Lower leg skin (tissue), 4 donors: ENCODE data around the gene UNC45B. TPM values are rescaled to one million over a fixed set of nuclear protein-coding genes. Genes with fewer than 3 reads are reported as not detected.
A peak's percentile ranks its signal among the peaks of the same experiment; 100 is the strongest.

Experiments used
- DNase-seq, 2 donors: peaks; one replicate each; pipeline ENCODE4 v3.0.0-alpha.2; 2019; ENCODE audit warnings: low spot score in 2 of 2
- H3K4me3 ChIP-seq: fragments of 200-600 bp; sonication (generic); 2 replicates; pipeline ENCODE4 v1.5.1; 2017; ENCODE audit warnings: mild to moderate bottlenecking, low read depth; ENCODE audit not compliant: poor library complexity, severe bottlenecking
- POLR2A ChIP-seq, 2 donors: fragments of 450-650 bp; IDR thresholded peaks; one replicate each; pipeline ENCODE4 v1.6.1; 2016 to 2017; ENCODE audit warnings: antibody characterized with exemption in 2 of 2, mild to moderate bottlenecking in 1 of 2, moderate library complexity in 1 of 2
- WGBS, 2 donors: methylation state at CpG; one replicate each; pipeline ENCODE4 v1.1.5; 2018; 5-methylcytosine and 5-hydroxymethylcytosine counted together
- intact Hi-C: fragments of 100-400 bp; cut with DNase I; formaldehyde crosslinking; loops from one replicate; pipeline ENCODE4 v1.15.0; 2023; ENCODE audit warnings: low total_unique reads
- total RNA-seq, 4 donors: library from RNA; depleted of rRNA; stranded (reverse); fragments of >200 nt; gene quantifications; one replicate each; pipeline ENCODE4 v1.1.0, GENCODE V29; 2016
- TF ChIP-seq, protein P1 (sequence below), 3 donors: fragments of 450-650 bp; IDR thresholded peaks; one replicate each; pipeline ENCODE4 v1.5.1; 2016; ENCODE audit warnings: antibody characterized with exemption in 3 of 3, mild to moderate bottlenecking in 3 of 3, moderate library complexity in 2 of 3

The UNC45B gene
- total RNA-seq, 4 donors from 2014 or later, result 0.06 TPM; not detected in 3

GRCh38 chr17:35127751-35128514 lies 19.7 kb upstream of the UNC45B start:
- WGBS, 2 donors, result 59% methylated on average over 11 of the region's 11 CpGs
- H3K4me3 ChIP-seq, result no peak overlapping the region
- intact Hi-C loops, result no loop called here
- TF ChIP-seq, protein P1, sequence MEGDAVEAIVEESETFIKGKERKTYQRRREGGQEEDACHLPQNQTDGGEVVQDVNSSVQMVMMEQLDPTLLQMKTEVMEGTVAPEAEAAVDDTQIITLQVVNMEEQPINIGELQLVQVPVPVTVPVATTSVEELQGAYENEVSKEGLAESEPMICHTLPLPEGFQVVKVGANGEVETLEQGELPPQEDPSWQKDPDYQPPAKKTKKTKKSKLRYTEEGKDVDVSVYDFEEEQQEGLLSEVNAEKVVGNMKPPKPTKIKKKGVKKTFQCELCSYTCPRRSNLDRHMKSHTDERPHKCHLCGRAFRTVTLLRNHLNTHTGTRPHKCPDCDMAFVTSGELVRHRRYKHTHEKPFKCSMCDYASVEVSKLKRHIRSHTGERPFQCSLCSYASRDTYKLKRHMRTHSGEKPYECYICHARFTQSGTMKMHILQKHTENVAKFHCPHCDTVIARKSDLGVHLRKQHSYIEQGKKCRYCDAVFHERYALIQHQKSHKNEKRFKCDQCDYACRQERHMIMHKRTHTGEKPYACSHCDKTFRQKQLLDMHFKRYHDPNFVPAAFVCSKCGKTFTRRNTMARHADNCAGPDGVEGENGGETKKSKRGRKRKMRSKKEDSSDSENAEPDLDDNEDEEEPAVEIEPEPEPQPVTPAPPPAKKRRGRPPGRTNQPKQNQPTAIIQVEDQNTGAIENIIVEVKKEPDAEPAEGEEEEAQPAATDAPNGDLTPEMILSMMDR (IDR thresholded peaks at IDR 0.05), result no peak
- TF ChIP-seq POLR2A (IDR thresholded peaks at IDR 0.05), result no peak
- DNase-seq, result peak in 1 of 2 donors; percentile 48

- no peak overlapping the region for H3K4me3 ChIP-seq
- TF ChIP-seq, protein P1 (IDR thresholded peaks at IDR 0.05), result no peak
- 73 to 76% methylated on average over 11 of the region's 11 CpGs for WGBS, 2 donors
- no peak for DNase-seq
- intact Hi-C loops, result no loop called here
Observed at GRCh38 chr17:35129154-35129972, 18.3 kb upstream of the UNC45B start.

DNA sequence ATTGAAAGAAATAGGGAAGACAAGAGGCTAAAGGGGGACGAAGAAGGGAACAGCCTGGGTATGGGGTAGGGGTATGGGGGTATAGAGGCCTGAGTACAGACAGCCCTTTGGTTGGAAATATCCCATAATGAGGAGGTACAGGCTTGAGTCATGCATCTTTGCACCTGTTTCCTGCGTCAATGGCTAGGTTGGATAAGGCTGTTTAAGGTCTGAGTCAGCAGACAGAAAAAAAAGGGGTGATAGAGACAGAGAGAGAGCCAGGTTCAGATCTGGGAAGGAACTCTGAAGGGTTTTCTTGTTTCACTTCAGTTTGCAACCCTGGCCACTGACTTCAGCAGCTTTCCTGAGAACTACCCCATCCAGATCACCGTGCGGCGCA lies 17.7 kb upstream of the UNC45B start:
- TF ChIP-seq POLR2A (IDR thresholded peaks at IDR 0.05), result no peak
- TF ChIP-seq, protein P1 (IDR thresholded peaks at IDR 0.05), result no peak
- no peak for DNase-seq
- WGBS, 2 donors, result 94% methylated on average over 5 of the region's 5 CpGs
- no peak overlapping the region for H3K4me3 ChIP-seq
- intact Hi-C loops, result no loop called here

- no peak for TF ChIP-seq POLR2A (IDR thresholded peaks at IDR 0.05)
- TF ChIP-seq, protein P1 (IDR thresholded peaks at IDR 0.05), result no peak
- WGBS, 2 donors, result 98 to 100% methylated on average over 3 of the region's 3 CpGs
- H3K4me3 ChIP-seq, result no peak overlapping the region
- DNase-seq, result no peak
- intact Hi-C loops, result no loop called here
Observed at GRCh38 chr17:35130392-35130791, 17.2 kb upstream of the UNC45B start.

- DNase-seq, result no peak
- no peak for TF ChIP-seq POLR2A (IDR thresholded peaks at IDR 0.05)
- TF ChIP-seq, protein P1 (IDR thresholded peaks at IDR 0.05), result no peak
- no peak overlapping the region for H3K4me3 ChIP-seq
- intact Hi-C loops, result no loop called here
- WGBS, 2 donors, result 70 to 73% methylated on average over 10 of the region's 10 CpGs
Observed at GRCh38 chr17:35132099-35132498, 15.5 kb upstream of the UNC45B start.
